Measurements from ENCODE around the gene PNCK. TPM values are rescaled to one million over a fixed set of nuclear protein-coding genes. Genes with fewer than 3 reads are reported as not detected.

PNCK gene
- polyA plus RNA-seq, 3 donors: 8.3 to 12.7 (median 10.2) TPM

DNA sequence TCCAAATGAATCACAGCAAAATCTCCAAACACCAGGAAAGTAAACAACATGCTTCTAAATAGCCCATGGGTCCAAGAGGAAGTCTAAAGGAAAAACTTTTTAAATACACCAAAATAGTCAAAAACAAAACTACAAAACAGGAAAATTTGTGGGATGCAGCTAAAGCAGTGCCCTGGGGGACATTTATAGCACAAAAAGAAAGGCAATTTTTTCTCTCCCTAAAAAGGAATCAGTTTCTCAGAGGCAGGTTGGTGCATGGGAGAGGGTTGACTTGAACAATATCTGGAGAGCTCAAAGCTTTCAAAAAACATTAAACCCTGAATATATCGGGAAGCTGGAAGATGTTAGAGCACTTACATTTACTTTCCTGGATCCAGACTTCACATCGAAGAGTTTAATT lies 42.3 kb downstream of the PNCK start:
- no peak for DNase-seq

DNA sequence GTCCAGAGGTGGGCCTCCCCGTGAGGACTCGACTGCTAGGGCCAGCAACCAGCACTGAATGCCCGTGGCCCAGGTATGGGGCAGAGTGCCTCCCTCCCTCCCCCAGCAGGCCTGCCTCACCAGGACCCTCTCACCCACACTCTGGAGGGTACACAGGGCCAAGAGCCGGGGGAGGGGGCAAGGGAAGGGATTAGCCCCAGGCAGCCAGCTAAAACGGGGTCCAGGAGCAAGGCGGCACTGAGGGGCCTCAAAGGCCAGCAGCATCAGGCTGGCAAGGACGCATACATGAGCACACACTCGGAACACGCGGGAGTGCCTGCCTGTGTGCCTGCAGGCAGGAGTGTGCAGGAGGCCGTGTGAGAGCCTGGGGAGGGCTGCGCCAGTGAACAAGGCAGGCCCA lies 44.9 kb downstream of the PNCK start:
- no peak for DNase-seq

DNA sequence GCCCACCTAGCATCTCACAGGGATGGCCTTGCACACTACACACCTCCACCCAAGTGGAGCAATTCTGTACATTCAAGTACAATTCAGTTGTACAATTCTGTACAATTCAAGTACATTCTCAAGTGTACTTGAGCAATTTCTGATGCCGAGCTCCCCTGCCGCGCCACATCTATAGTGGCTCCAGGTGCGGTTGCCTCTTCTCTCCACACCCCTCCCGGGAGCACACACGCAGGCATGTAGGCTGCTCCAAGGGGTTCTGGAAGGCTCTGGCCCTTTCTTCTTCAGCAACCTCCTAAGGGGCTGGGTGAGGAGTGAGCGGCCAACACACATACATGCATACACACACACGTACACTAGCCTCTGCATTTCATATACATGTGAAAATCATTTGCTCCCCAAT lies 45.5 kb downstream of the PNCK start:
- DNase-seq: no peak

DNA sequence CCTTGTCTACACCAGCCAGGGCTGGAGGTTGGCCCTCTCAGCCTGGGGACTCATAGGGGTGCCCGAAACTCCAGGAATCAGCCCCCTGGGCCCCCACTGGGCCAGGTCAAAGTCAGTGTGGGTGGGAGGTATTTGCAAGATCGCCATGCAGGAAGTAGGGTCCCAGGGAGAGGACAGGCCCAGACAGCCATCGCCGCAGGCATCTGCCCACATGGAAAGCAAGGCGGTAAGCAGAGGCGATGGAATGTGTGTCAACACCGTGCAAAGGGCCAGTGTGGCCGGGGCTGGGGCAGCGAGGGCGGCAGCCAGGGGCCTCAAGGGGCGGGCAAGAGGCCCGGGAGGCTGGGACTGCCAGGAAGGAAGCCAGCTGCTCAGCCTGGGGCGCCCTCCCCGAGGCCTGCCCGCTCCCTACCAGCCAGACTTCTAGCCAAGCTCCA lies 45.9 kb downstream of the PNCK start:
- no peak for DNase-seq

DNA sequence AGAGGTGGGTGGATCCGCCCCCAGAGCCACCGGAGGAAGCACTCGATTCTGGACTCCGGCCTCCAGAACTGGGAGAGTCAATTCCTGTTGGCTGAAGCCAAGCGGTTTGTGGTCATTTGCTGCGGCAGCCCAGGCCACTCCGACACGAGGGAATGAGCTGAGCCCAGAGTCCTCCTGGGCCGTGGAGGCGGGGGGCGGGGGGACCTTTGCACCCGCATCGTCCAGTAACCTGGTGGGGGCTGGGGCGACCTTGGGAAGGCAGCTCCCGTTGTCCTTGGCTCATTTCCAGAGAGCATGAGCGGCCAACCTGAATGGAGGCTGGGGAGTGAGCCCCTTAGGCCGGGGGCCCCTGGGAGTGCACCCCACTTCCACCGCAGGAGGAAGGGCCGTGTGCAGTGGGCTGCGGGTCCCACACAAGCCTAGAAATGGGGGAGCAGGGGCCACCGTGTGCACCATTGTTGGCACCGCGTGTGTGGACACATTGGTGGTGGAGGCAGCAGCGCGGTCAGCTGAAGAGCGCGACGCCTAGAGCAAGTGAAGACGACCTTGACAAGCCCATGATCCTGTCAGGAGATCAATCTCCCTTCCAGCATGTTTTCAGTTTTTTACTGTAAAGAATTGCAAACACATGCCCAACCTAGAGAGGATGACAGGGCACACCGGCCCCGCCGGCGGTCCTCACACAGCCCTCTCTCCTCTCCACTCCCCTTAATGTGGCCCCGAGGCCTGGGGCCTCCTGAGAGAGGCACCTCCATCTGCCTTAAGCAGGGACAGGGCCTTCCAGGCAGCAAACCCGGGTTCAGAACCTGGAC lies 46.5 kb downstream of the PNCK start:
- no peak for DNase-seq

DNA sequence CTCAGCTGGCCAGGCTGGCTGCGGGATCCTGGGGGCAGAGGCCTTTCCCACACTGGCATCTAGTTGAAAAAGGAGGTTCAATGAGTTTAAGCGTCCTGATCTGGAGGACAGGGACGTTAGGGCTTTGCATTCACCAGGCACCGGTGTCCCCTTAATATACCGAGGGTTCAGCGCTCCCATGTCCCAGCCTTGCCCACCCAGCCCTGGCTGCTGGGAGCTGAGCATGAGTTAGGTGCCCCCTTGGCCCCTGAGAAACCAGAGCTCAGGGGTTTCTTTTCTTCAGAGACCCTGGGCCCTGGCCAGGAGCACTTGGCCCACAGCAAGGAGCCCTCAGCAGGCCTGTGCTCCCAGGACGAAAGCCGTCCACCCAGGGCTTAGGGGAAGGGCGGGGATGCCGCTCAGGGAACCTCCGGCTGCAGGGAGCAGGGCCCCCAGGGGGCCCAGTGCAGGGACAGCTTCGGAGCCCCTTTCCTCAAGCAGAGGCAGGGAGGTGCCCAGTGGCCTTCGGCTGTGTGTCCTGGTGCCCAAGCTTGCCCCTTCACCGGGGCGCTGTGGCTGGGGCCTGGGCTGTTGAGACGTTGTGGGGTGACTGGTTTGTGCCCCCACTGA lies 47.5 kb downstream of the PNCK start:
- DNase-seq: no peak

DNA sequence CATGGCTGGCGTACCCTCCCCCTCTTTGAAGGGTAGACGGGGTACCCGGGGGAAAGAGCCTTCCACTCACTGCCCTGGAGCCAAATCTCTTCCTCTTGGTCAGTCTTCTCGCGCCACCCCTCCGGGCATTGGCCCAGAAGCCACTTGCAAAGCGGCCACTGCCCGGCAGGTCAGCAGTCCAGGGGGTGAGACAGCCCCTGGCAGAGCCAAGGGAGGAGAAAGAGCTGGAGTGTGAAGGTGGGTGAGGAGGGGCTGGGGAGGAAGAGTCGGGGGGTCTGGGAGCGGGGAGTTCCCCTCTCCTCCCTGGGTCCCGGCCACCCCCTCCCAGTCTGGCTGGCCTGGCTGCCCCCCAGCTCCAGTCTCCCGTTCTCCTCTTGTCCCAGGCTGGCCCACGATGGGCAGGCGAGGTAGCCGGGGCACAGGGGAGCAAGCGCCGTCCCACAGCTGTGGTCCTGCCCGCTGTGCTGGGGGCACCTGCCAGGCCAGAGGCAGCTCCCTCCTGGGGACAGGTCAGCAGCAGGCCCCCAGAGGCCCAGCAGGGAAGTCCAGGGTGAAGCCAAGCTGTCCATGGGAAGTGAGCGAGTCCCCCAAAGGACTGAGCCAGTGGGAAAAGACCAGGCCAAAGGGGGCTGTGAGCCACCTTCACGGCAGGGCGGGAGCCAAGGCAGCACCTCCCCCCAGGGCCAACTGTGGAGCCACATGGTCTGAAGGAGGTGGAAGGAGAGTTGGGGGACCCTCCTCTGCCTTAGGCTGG lies 48.2 kb downstream of the PNCK start:
- no peak for DNase-seq

DNA sequence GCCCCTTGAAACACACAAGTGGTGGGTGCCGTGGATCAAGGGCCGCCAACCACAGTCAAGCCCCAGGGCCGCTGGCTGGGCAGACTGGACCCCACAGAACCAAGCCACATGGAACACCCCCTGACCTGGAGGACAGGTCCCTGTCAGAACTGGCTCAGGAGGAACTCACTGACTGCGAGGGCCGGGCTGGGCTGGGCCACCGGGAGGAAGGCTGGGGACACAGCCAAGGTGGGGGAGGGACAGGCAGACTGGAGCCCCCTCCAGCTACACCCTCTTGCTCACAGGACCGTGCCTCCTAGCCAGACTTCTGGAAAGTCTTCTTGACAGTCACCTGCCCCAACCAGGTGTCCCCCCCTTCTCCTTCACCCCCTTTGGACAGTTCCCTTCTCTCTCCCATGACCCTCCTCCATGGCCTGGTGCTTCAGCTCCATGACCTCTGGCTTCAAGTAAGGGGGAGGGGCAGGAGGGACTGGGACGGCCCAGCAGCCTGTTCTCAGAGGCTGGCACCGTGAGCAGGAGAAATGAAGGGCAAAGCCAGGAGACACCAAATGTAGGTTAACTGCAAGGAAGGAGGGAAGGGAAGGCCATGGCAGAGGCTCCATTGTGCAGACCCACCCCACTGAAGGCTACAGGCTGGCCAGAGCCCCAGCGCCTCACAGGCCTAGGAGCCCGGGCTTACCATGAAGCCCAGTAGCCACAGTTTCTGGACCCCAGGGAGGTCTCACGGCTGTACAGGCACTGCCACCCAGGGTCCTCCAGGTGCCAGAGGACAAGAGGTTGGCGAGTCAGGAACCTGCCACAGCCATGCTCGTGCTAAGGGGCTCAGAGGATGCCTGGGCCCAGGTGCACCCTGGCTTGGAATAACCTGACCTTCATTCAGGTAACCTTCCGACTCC lies 49.2 kb downstream of the PNCK start:
- DNase-seq: no peak

DNA sequence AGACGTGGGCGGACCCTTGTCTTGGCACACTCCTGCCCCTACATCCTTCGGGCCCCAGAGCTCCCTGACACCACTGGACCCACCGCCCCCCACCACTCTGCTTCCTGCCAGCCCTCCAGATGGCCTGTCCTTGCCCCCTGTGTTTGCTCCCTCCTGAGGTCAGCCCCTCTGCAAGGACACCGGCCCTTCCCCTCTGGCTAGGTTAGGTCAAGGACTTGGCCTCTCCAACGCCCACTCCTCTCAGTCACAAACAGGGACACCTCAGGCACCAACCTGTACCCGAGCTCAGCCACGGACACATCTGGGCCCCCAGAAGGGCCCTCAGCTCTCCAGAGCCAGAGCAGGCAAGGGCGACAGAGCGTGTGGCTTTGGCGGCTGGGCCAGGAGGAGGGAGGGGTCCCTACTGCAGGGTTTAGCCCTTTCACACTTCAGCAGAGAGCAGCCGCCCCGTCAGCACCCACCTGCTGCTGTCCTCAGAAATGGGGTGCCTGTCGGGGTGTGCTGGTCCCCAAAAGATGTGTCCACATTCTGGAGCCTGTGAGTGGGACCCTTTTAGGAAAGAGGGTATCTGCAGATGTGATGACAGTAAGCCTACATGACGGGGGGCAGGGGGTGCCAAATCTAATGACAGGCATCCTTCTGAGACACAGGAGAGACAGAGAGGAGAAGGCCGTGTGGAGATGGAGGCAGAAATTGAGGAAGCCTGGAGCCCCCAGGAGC lies 50.1 kb downstream of the PNCK start:
- no peak for DNase-seq

DNA sequence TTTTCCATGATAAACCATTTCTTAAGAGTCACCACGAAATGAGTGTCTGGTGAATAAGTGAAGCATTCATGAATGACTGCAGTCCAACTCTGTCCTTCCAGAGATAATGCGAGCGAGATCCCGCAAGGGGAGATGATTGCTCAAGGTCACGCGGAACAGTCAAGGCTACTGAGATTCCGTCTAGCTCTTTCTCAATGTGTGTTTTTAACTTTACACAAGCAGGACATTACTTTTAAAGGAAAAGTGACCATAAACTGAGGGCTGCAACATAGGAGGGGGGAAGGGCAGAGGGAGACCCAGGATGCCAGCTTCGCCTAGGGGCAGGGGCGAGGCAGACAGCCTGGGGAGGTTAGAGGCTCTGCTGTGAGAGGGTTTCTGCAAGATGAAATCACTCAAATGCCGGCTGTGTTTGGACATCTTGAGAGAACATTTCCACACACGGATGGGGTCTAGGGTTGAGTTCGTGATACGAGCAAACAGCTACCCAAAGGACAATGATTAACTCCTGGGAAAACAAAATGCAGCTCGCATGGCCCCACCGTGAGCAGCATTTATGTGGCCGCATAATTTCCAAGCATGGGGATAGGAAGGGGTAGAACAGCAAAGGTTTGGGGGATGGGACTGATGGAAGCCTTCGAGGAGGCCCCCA lies 50.8 kb downstream of the PNCK start:
- no peak for DNase-seq

DNA sequence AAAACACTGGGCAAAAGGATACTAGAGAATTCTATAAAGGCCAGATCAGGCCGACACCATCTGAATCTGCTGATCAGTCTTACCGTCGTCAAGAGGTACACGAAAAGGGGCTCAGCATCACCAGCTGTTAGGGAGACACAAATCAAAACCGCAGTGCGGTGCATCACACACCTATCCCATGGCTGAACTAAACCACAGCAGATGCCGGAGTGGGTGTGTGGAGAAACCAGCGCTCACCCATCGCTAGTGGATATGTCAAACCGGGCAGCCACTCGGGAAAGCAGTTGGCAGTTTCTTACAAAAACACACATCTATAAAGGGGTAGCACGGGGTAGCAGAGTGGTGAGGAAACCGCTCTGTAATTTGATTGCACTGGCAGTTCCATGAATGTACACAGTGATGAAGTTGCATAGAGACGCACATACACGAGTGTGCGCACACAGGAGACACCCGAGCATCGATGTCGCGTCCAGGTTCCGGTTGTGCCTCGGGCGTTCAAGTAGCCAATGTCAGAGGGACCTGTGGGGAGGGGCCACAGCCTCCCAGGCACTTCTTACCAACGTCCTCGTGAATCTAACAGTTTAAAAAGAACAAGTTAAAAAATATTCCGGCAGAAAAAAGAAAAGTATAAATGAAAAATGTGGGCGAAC lies 51.5 kb downstream of the PNCK start:
- DNase-seq: no peak

DNA sequence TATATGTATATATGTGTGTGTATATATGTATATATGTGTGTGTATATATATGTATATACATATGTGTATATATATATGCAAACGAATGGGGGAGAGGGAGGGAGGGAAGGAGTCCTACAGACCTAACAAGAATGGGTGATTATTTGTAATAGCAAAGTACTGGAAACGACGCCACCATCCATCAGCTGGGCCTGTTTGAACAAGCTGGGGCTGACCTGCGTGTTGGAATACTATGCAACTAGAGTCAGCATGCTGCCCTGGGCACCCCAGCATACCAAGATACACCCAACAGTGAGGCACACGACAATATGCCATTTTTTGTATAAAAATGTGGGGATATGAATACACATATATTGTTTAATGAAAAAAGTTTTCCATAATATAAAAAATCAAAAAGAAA lies 53.0 kb downstream of the PNCK start:
- DNase-seq: no peak

Other genes starting within 250 kb of the PNCK start
- under 1 TPM; 0.48 to 0.54 (median 0.50) TPM for gene TREX2, start 227.8 kb downstream of the PNCK start, polyA plus RNA-seq (ENCODE audit: insufficient read length in 3 of 3)
- 10 to 100 TPM; 28.2 to 35.2 (median 32.1) TPM for gene HAUS7, start 203.2 kb downstream of the PNCK start, polyA plus RNA-seq (ENCODE audit: insufficient read length in 3 of 3)
- gene BGN, start 178.8 kb downstream of the PNCK start, polyA plus RNA-seq (ENCODE audit: insufficient read length in 3 of 3): 100 to 1,000 TPM; 153 to 210 (median 155) TPM
- gene ATP2B3, start 156.2 kb downstream of the PNCK start, polyA plus RNA-seq (ENCODE audit: insufficient read length in 3 of 3): under 1 TPM; 0.17 to 0.28 (median 0.28) TPM
- gene CCNQ, start 74.7 kb downstream of the PNCK start, polyA plus RNA-seq (ENCODE audit: insufficient read length in 3 of 3): 10 to 100 TPM; 17.3 to 22.2 (median 20.4) TPM
- 10 to 100 TPM; 47.5 to 62.2 (median 53.3) TPM for gene DUSP9, start 26.6 kb downstream of the PNCK start, polyA plus RNA-seq (ENCODE audit: insufficient read length in 3 of 3)
- gene SLC6A8, start 14.1 kb upstream of the PNCK start, polyA plus RNA-seq (ENCODE audit: insufficient read length in 3 of 3): 10 to 100 TPM; 61.9 to 79.5 (median 63.5) TPM
- 100 to 1,000 TPM; 190 to 210 (median 196) TPM for gene BCAP31, start 50.6 kb upstream of the PNCK start, polyA plus RNA-seq (ENCODE audit: insufficient read length in 3 of 3)
- 10 to 100 TPM in 1 of 3 donors, 1 to 10 TPM in 2; 8.5 to 11.0 (median 9.7) TPM for gene ABCD1, start 51.0 kb upstream of the PNCK start, polyA plus RNA-seq (ENCODE audit: insufficient read length in 3 of 3)
- gene PLXNB3, start 90.4 kb upstream of the PNCK start, polyA plus RNA-seq (ENCODE audit: insufficient read length in 3 of 3): 1 to 10 TPM; 1.1 to 1.8 (median 1.8) TPM
- 1 to 10 TPM; 1.2 to 2.7 (median 1.5) TPM for gene SRPK3, start 107.2 kb upstream of the PNCK start, polyA plus RNA-seq (ENCODE audit: insufficient read length in 3 of 3)
- 100 to 1,000 TPM in 1 of 3 donors, 10 to 100 TPM in 2; 87.3 to 103 (median 90.1) TPM for gene IDH3G, start 120.6 kb upstream of the PNCK start, polyA plus RNA-seq (ENCODE audit: insufficient read length in 3 of 3)
- gene SSR4, start 120.9 kb upstream of the PNCK start, polyA plus RNA-seq (ENCODE audit: insufficient read length in 3 of 3): 100 to 1,000 TPM; 156 to 181 (median 168) TPM
- 10 to 100 TPM in 2 of 3 donors, 1 to 10 TPM in 1; 8.4 to 12.0 (median 11.7) TPM for gene PDZD4, start 156.7 kb upstream of the PNCK start, polyA plus RNA-seq (ENCODE audit: insufficient read length in 3 of 3)
- 10 to 100 TPM; 54.8 to 71.6 (median 56.3) TPM for gene L1CAM, start 212.4 kb upstream of the PNCK start, polyA plus RNA-seq (ENCODE audit: insufficient read length in 3 of 3)
- 1 to 10 TPM; 1.8 to 5.9 (median 2.4) TPM for gene AVPR2, start 230.9 kb upstream of the PNCK start, polyA plus RNA-seq (ENCODE audit: insufficient read length in 3 of 3)

All from renal pelvis (tissue), 4 donors.